Upper lobe of left lung (tissue), 6 donors: ENCODE measurements around the gene ZFR. TPM values are rescaled to one million over a fixed set of nuclear protein-coding genes. Genes with fewer than 3 reads are reported as not detected.

Experiments
- ATAC-seq, 2 donors: fragments of 200-7000 bp; cut with Tn5 transposase; one replicate each; pipeline ENCODE4 v1.9.1; 2022; ENCODE audit warnings: mild to moderate bottlenecking in 2 of 2, moderate library complexity in 2 of 2; ENCODE audit not compliant: low FRiP score in 2 of 2
- DNase-seq, 2 donors: peaks; one replicate each; pipeline ENCODE4 v3.0.0-alpha.2; 2019 to 2020
- H3K27ac ChIP-seq, 4 donors: fragments of 200-600 bp; sonication (generic); one replicate each; pipeline ENCODE4 v1.5.1; 2016 to 2019
- H3K27me3 ChIP-seq, 4 donors: fragments of 200-600 bp; sonication (generic); one replicate each; pipeline ENCODE4 v1.5.1; 2017 to 2019
- H3K36me3 ChIP-seq, 4 donors: fragments of 200-600 bp; sonication (generic); one replicate each; pipeline ENCODE4 v1.5.1; 2016 to 2019
- H3K4me1 ChIP-seq, 4 donors: fragments of 200-600 bp; sonication (generic); one replicate each; pipeline ENCODE4 v1.5.1; 2018 to 2019
- H3K4me3 ChIP-seq, 4 donors: fragments of 200-600 bp; sonication (generic); one replicate each; pipeline ENCODE4 v1.5.1; 2017 to 2019; ENCODE audit warnings: mild to moderate bottlenecking in 2 of 4, moderate library complexity in 1 of 4
- H3K9me3 ChIP-seq, 4 donors: fragments of 200-600 bp; sonication (generic); one replicate each; pipeline ENCODE4 v1.5.1; 2018 to 2019
- EP300 ChIP-seq, 4 donors: sonication (generic); formaldehyde crosslinking; IDR thresholded peaks; one replicate each; pipeline ENCODE4 v1.5.1; 2017; ENCODE audit warnings: antibody characterized with exemption in 4 of 4, control low read depth in 2 of 4
- POLR2A ChIP-seq, 4 donors: fragments of 450-650 bp; IDR thresholded peaks; one replicate each; pipeline ENCODE4 v1.5.1; 2016 to 2017; ENCODE audit warnings: antibody characterized with exemption in 4 of 4, mild to moderate bottlenecking in 2 of 4
- POLR2AphosphoS5 ChIP-seq, 2 donors: sonication (generic); formaldehyde crosslinking; IDR thresholded peaks; one replicate each; pipeline ENCODE4 v1.5.1; 2017; ENCODE audit warnings: antibody characterized with exemption in 2 of 2
- WGBS, 2 donors: methylation state at CpG; one replicate each; pipeline ENCODE4 v1.1.5; 2017 to 2018; 5-methylcytosine and 5-hydroxymethylcytosine counted together
- total RNA-seq, 6 donors: library from RNA; depleted of rRNA in 4 of 6; stranded (reverse); fragments of >200 nt in 4 of 6; gene quantifications; one replicate each; pipeline versions ENCODE4 v1.1.0 to v1.2.1, GENCODE V29; 2016 to 2021
- TF ChIP-seq, protein P1 (sequence below), 6 experiments: fragments of 450-650 bp in 4 of 6; fragments of 200-600 bp in 2 of 6; sonication (generic) in 2 of 6; IDR thresholded peaks; one replicate each; pipeline ENCODE4 v1.5.1; 2016 to 2019; ENCODE audit warnings: antibody characterized with exemption in 6 of 6
- donor health status: DM: no; HTN: no; CAD: no; lungs with moderate emphysema.
- donor health status: DM: no; HTN: yes; CAD: no; lungs with severe emphysema.

Gene ZFR
- total RNA-seq, 6 donors from 2014 or later = 33.8 to 85.1 (median 50.2) TPM

DNA sequence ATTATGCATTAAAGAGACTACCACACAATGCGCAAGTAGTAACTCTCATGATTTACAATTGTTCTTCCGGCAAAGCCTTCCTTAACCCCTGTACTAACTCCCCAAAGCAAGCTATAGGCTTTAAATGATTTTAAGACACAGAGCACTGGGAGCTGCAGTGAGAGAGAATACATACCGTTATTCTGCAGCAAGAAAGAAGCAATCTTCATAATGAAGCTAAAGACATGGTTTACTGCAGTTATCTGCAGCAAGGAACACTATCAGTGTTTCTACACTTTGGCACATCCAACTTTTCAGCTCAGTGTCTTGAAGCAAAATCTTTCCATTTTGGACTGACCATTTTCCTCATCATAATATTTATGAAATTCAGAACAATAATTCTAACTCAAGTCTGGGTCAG, 61.0 kb downstream of the ZFR start:
- H3K9me3 ChIP-seq = no peaks in the 10 kb centered on the region
- H3K27ac ChIP-seq = no peak overlapping the region
- no peaks in the 10 kb centered on the region for H3K27me3 ChIP-seq
- no peak for TF ChIP-seq POLR2AphosphoS5 (IDR thresholded peaks at IDR 0.05)
- TF ChIP-seq, protein P1, sequence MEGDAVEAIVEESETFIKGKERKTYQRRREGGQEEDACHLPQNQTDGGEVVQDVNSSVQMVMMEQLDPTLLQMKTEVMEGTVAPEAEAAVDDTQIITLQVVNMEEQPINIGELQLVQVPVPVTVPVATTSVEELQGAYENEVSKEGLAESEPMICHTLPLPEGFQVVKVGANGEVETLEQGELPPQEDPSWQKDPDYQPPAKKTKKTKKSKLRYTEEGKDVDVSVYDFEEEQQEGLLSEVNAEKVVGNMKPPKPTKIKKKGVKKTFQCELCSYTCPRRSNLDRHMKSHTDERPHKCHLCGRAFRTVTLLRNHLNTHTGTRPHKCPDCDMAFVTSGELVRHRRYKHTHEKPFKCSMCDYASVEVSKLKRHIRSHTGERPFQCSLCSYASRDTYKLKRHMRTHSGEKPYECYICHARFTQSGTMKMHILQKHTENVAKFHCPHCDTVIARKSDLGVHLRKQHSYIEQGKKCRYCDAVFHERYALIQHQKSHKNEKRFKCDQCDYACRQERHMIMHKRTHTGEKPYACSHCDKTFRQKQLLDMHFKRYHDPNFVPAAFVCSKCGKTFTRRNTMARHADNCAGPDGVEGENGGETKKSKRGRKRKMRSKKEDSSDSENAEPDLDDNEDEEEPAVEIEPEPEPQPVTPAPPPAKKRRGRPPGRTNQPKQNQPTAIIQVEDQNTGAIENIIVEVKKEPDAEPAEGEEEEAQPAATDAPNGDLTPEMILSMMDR (IDR thresholded peaks at IDR 0.05) = no peak
- no peak for TF ChIP-seq EP300 (IDR thresholded peaks at IDR 0.05)
- no peak for TF ChIP-seq POLR2A (IDR thresholded peaks at IDR 0.05)
- no peak overlapping the region for H3K4me3 ChIP-seq
- H3K36me3 ChIP-seq = peaks cover 0 to 95% (median 26%) of the 10 kb centered on the region in 4 donors
- 77 to 95% methylated on average over 3 of the region's 3 CpGs for WGBS, 2 donors
- DNase-seq (no peak), ATAC-seq (no peak)
- no peaks in the 10 kb centered on the region for H3K4me1 ChIP-seq

- TF ChIP-seq POLR2AphosphoS5 (IDR thresholded peaks at IDR 0.05) (no peak), POLR2A (IDR thresholded peaks at IDR 0.05) (no peak), EP300 (IDR thresholded peaks at IDR 0.05) (no peak)
- TF ChIP-seq, protein P1 (IDR thresholded peaks at IDR 0.05) = no peak
- DNase-seq = no peak
- 94 to 100% methylated on average over 2 of the region's 2 CpGs for WGBS, 2 donors
- ATAC-seq = no peak
- H3K27ac ChIP-seq = no peak overlapping the region
- H3K4me3 ChIP-seq = no peak overlapping the region
- H3K27me3 ChIP-seq = no peaks in the 10 kb centered on the region
- peaks cover 0 to 95% (median 27%) of the 10 kb centered on the region in 4 donors for H3K36me3 ChIP-seq
- H3K4me1 ChIP-seq = no peaks in the 10 kb centered on the region
- H3K9me3 ChIP-seq = no peaks in the 10 kb centered on the region
Measured at GRCh38 chr5:32383065-32383464, 61.5 kb downstream of the ZFR start.

GRCh38 chr5:32379421-32379820, 65.1 kb downstream of the ZFR start:
- TF ChIP-seq, protein P1 (IDR thresholded peaks at IDR 0.05) = no peak
- TF ChIP-seq POLR2A (IDR thresholded peaks at IDR 0.05) (no peak), POLR2AphosphoS5 (IDR thresholded peaks at IDR 0.05) (no peak), EP300 (IDR thresholded peaks at IDR 0.05) (no peak)
- H3K36me3 ChIP-seq = peaks cover 0 to 86% (median 35%) of the 10 kb centered on the region in 4 donors
- no peaks in the 10 kb centered on the region for H3K9me3 ChIP-seq
- no peaks in the 10 kb centered on the region for H3K4me1 ChIP-seq
- H3K27me3 ChIP-seq = no peaks in the 10 kb centered on the region
- no peak for DNase-seq
- ATAC-seq = no peak
- H3K4me3 ChIP-seq = no peak overlapping the region
- no peak overlapping the region for H3K27ac ChIP-seq

GRCh38 chr5:32378966-32379365, 65.6 kb downstream of the ZFR start:
- no peak for ATAC-seq
- DNase-seq = no peak
- no peaks in the 10 kb centered on the region for H3K4me1 ChIP-seq
- 71 to 74% methylated on average over 5 of the region's 5 CpGs for WGBS, 2 donors
- peaks cover 0 to 85% (median 38%) of the 10 kb centered on the region in 4 donors for H3K36me3 ChIP-seq
- no peaks in the 10 kb centered on the region for H3K9me3 ChIP-seq
- H3K4me3 ChIP-seq = no peak overlapping the region
- TF ChIP-seq POLR2A (IDR thresholded peaks at IDR 0.05) (no peak), POLR2AphosphoS5 (IDR thresholded peaks at IDR 0.05) (no peak), EP300 (IDR thresholded peaks at IDR 0.05) (no peak)
- TF ChIP-seq, protein P1 (IDR thresholded peaks at IDR 0.05) = no peak
- no peaks in the 10 kb centered on the region for H3K27me3 ChIP-seq
- no peak overlapping the region for H3K27ac ChIP-seq

DNA sequence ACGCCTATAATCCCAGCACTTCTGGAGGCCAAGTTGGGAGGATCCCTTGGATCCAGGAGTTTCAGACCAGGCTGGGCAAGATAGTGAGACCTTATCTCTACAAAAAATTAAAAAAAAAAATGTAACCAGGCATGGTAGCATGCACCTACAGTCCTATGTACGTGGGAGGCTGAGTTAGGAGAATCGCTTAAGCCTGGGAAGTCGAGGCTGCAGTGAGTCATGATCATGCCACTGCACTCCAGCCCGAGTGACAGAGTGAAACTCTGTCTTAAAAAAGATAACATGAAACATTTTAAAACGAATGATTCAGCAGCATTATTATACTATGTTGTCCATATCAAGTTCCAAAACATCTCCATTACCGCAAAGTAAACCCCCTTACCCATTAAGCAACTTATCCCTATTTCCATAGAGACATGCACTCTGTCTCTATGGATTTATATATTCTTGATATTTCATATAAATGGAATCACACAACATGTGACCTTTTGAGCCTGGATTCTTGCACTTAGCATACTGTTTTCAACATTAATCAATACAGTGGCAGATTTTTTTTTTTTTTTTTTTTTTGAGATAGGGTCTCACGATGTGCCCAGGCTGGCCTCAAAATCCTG, 74.9 kb downstream of the ZFR start:
- Histone ChIP-seq H3K27ac (no peak overlapping the region), H3K4me3 (no peak overlapping the region), H3K36me3 (peaks cover 7 to 77% (median 17%) of the 10 kb centered on the region in 4 donors), H3K27me3 (no peaks in the 10 kb centered on the region), H3K9me3 (no peaks in the 10 kb centered on the region), H3K4me1 (no peaks in the 10 kb centered on the region)
- WGBS, 2 donors = 92% methylated on average over 8 of the region's 8 CpGs
- DNase-seq = no peak
- ATAC-seq = no peak
- TF ChIP-seq POLR2A (IDR thresholded peaks at IDR 0.05) = no peak
- TF ChIP-seq, protein P1 (IDR thresholded peaks at IDR 0.05) = no peak
- TF ChIP-seq POLR2AphosphoS5 (IDR thresholded peaks at IDR 0.05) = no peak
- TF ChIP-seq EP300 (IDR thresholded peaks at IDR 0.05) = no peak
